ENCODE data around the gene ARHGAP23.

DNA sequence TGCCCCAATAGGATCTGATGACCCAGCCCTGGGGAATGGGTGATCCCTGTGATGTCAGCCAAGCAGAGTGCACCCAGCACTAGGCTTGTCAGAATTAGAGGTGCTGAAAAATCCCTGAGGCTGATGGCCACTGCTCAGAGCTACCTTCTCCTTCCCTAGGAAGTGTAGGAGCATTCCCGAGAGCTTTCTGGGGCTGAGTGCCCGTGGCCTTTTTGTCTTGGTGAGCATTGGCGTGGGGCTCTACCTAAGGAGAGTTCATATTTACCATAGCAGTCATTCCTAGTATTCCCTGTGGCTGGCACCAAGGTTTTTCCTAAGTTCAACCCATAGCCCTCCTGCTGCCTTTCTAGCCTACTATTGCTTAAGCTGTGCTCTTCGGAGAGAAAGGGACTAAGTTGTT is 22.6 kb upstream of the ARHGAP23 start:
- TF ChIP-seq FOXP2 (optimal IDR thresholded peaks at IDR 0.05; ENCODE audit: borderline replicate concordance, extremely low read depth, extremely low read length, insufficient read depth) (no peak), TAF1 (IDR thresholded peaks at IDR 0.05; ENCODE audit: borderline replicate concordance, insufficient read depth, low read length) (no peak)
